Neutrophil (primary cell): ENCODE results near the gene SOS1.

Source experiments
- H3K27ac ChIP-seq: fragments of 200-600 bp; sonication (generic); 2 replicates; pipeline ENCODE4 v1.5.1; 2016; ENCODE audit warnings: mild to moderate bottlenecking, moderate library complexity
- H3K27me3 ChIP-seq: fragments of 200-600 bp; sonication (generic); 2 replicates; pipeline ENCODE4 v1.6.0; 2016; ENCODE audit warnings: mild to moderate bottlenecking
- H3K36me3 ChIP-seq: fragments of 200-600 bp; sonication (generic); 2 replicates; pipeline ENCODE4 v1.5.1; 2017
- H3K4me1 ChIP-seq, 2 experiments: fragments of 200-600 bp in 1 of 2; sonication (generic) in 1 of 2; 1 replicate in 1 of 2; 2 replicates in 1 of 2; pipeline versions ENCODE4 v1.5.1 to v1.6.1; 2013 to 2016; ENCODE audit warnings: low read depth in 1 of 2, low read length in 1 of 2, mild to moderate bottlenecking in 1 of 2, moderate library complexity in 1 of 2; ENCODE audit not compliant: control insufficient read depth in 1 of 2, insufficient read depth in 1 of 2
- H3K4me3 ChIP-seq, 2 experiments: fragments of 200-600 bp in 1 of 2; sonication (generic) in 1 of 2; 1 replicate in 1 of 2; 2 replicates in 1 of 2; pipeline ENCODE4 v1.5.1; 2013 to 2016; ENCODE audit warnings: low read depth in 1 of 2, low read length in 1 of 2, mild to moderate bottlenecking in 1 of 2, moderate library complexity in 1 of 2
- H3K9me3 ChIP-seq: fragments of 200-600 bp; sonication (generic); 2 replicates; pipeline ENCODE4 v1.5.1; 2016
- TF ChIP-seq, protein P1 (sequence below): fragments of 200-600 bp; sonication (generic); IDR thresholded peaks from 2 replicates; pipeline ENCODE4 v1.5.1; 2016; ENCODE audit warnings: antibody characterized with exemption

SOS1 gene

DNA sequence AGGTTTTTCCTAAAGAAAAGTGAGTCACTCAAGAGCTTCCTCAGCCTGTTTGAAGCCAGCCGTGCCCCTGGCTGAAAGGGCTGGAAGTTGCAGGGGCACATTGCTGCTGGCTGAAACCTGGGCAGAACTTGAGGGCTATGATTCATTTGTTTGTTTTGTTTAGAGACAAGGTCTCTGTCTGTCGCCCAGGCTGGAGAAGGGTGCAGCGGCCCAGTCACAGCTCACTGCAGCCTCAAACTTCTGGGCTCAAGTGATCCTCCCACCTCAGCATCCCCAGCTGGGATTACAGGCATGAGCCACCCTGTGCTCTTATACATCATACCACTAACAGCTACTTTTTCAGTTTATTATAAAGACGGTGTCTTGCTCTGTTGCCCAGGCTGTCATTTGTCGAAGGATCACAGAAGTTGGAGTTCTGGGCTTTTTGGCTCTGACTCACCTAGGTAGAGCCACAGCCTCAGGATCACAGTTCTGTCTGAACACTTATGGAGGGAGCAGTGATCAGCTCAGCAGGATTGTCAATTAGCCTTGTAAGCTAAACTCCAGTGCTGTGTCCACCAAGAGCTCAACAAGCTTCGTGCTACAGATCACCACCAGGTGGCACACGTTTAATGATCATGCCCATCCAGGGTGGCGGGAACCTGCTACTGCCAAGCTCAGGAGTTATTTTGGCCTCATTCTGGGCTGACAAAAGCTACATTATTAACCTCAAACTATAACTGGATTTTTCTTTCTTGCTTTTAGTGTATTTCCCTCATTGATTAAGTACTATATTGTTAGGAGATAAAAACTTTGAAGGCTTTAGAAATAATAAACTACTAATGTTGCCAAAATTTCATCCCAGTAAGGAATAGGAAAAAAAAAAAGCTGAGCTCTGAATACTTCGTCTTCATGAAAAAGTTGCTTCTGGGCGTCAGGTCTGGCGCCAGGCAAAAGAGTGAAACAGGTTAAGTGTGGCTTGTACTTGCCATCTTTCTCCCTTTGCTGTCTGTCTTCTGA, 173.3 kb downstream of the SOS1 start:
- Histone ChIP-seq H3K27ac (no peak overlapping the region), H3K36me3 (no peaks in the 10 kb centered on the region), H3K9me3 (no peaks in the 10 kb centered on the region), H3K27me3 (no peaks in the 10 kb centered on the region), H3K4me3 (no peak overlapping the region), H3K4me1 (peaks cover 3 to 11% of the 10 kb centered on the region in 2 experiments)
- TF ChIP-seq, protein P1, sequence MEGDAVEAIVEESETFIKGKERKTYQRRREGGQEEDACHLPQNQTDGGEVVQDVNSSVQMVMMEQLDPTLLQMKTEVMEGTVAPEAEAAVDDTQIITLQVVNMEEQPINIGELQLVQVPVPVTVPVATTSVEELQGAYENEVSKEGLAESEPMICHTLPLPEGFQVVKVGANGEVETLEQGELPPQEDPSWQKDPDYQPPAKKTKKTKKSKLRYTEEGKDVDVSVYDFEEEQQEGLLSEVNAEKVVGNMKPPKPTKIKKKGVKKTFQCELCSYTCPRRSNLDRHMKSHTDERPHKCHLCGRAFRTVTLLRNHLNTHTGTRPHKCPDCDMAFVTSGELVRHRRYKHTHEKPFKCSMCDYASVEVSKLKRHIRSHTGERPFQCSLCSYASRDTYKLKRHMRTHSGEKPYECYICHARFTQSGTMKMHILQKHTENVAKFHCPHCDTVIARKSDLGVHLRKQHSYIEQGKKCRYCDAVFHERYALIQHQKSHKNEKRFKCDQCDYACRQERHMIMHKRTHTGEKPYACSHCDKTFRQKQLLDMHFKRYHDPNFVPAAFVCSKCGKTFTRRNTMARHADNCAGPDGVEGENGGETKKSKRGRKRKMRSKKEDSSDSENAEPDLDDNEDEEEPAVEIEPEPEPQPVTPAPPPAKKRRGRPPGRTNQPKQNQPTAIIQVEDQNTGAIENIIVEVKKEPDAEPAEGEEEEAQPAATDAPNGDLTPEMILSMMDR = no peak

DNA sequence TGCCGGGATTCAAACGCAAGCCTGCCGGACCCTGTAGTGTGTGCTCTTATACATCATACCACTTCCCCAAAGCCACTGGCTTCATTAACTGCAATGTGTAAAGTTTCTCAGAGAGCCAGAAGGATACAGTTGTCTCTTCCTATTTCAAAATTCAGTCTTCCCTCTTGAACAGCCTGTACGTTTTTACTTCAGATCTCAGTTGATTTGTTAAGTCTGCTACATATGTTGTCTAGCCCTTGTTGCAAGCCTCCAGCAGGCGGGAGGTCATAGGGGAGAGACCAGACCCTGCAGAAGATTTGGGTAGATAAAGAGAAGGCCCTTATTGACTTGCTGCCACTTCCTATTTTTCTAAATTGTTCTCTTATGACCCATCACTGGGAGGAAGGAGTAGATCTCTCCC, 174.9 kb downstream of the SOS1 start:
- no peak overlapping the region for H3K4me3 ChIP-seq
- peaks cover 3 to 11% of the 10 kb centered on the region in 2 experiments for H3K4me1 ChIP-seq
- TF ChIP-seq, protein P1 = no peak
- H3K27ac ChIP-seq = no peak overlapping the region
- H3K27me3 ChIP-seq = no peaks in the 10 kb centered on the region
- no peaks in the 10 kb centered on the region for H3K9me3 ChIP-seq
- no peaks in the 10 kb centered on the region for H3K36me3 ChIP-seq

DNA sequence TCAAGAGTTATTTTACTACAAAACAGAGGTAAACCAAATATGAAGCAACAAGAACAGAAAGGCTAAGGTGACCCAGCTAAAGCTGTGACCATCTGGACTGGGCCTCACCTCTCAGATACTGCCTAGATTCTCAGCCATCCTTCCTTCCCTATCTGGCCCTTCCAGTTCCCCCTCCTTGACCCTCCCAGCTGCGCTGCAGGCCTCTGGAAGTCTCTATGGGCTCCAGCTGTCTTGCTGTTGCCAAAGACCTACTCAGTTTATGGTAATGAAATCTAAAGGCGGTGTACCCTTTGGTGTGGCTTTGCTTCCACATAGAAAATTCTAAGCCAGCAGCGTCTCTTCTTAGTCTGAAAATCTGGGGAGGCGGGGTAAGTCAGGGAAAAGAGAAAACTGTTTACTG, 175.5 kb downstream of the SOS1 start:
- no peak overlapping the region for H3K4me3 ChIP-seq
- H3K27me3 ChIP-seq = no peaks in the 10 kb centered on the region
- no peaks in the 10 kb centered on the region for H3K36me3 ChIP-seq
- H3K9me3 ChIP-seq = no peaks in the 10 kb centered on the region
- TF ChIP-seq, protein P1 = no peak
- H3K27ac ChIP-seq = no peak overlapping the region
- H3K4me1 ChIP-seq = peaks cover 3 to 11% of the 10 kb centered on the region in 2 experiments

DNA sequence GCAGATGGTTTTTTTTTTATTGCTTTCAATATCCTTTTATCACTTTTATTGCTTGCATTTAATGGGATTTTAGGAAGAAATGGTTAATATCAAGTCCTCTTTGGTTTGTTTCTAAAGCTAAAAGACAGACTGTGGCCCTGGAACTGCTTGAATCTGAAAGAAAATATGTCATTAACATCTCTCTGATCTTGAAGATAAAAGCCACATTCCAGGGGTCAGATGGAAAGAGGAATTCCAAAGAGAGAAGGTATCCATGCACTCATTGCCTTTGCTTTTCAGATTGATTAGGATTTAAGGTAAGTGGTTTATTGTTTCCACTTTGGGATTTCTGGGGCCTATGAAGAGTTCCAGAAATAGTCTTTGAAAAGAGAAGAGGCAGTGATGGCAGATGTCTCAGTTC, 177.1 kb downstream of the SOS1 start:
- Histone ChIP-seq H3K36me3 (no peaks in the 10 kb centered on the region), H3K27ac (no peak overlapping the region), H3K4me3 (no peak overlapping the region), H3K27me3 (no peaks in the 10 kb centered on the region), H3K9me3 (no peaks in the 10 kb centered on the region), H3K4me1 (peaks cover 3 to 11% of the 10 kb centered on the region in 2 experiments)
- TF ChIP-seq, protein P1 = no peak

DNA sequence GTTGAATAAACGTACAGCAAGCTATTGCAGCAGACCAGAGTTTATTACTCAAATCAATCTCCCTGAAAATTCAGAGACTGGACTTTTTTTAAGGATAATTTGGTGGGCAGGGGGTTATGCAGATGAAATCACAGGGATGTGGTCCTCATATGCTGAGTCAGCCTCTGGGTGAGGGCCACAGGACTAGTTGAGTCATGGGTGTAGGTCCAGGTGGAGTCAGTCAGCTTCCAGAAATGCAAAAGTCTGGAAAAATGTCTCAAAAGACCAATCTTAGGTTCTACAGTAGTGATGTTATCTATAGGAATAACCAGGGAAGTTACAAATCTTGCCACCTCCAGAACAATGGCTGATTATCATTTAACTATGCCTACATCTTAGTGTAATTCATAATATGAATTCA, 180.1 kb downstream of the SOS1 start:
- TF ChIP-seq, protein P1 = no peak
- Histone ChIP-seq H3K4me3 (no peak overlapping the region), H3K36me3 (no peaks in the 10 kb centered on the region), H3K27me3 (no peaks in the 10 kb centered on the region), H3K9me3 (no peaks in the 10 kb centered on the region), H3K27ac (no peak overlapping the region), H3K4me1 (peaks cover 3 to 8% of the 10 kb centered on the region in 2 experiments)
